ENCODE data around the gene DAW1.

The DAW1 gene

GRCh38 chr2:227881866-227882517 lies 10.6 kb downstream of the DAW1 start:
- no peaks in the 10 kb centered on the region for H3K9me3 ChIP-seq (ENCODE audit: control insufficient read depth in 2 of 2, low read length in 2 of 2)
- no peak overlapping the region for H3K27ac ChIP-seq (ENCODE audit: low read length)
- H3K36me3 ChIP-seq (ENCODE audit: control insufficient read depth in 2 of 2, insufficient read depth in 2 of 2, low read length in 2 of 2): no peaks in the 10 kb centered on the region

GRCh38 chr2:227884511-227884947 lies 13.1 kb downstream of the DAW1 start:
- H3K4me1 ChIP-seq (ENCODE audit: control insufficient read depth, insufficient read depth, low read length): no peaks in the 10 kb centered on the region
- H3K36me3 ChIP-seq (ENCODE audit: control insufficient read depth in 2 of 2, insufficient read depth in 2 of 2, low read length in 2 of 2): no peaks in the 10 kb centered on the region
- no peak overlapping the region for H3K4me3 ChIP-seq (ENCODE audit: low read length in 2 of 2)
- H3K27me3 ChIP-seq (ENCODE audit: control insufficient read depth in 1 of 2, insufficient read depth in 2 of 2, low read length in 2 of 2): no peaks in the 10 kb centered on the region
- H3K27ac ChIP-seq (ENCODE audit: low read length): no peak overlapping the region
- H3K9ac ChIP-seq (ENCODE audit: low read length in 2 of 2): no peak overlapping the region
- H3K9me3 ChIP-seq (ENCODE audit: control insufficient read depth in 2 of 2, low read length in 2 of 2): no peaks in the 10 kb centered on the region

More at GRCh38 chr2:227881866-227882517, 10.6 kb downstream of the DAW1 start:
- no peak overlapping the region for H3K4me3 ChIP-seq (ENCODE audit: low read length in 2 of 2)
- no peaks in the 10 kb centered on the region for H3K4me1 ChIP-seq (ENCODE audit: control insufficient read depth, insufficient read depth, low read length)
- no peaks in the 10 kb centered on the region for H3K27me3 ChIP-seq (ENCODE audit: control insufficient read depth in 1 of 2, insufficient read depth in 2 of 2, low read length in 2 of 2)
- H3K9ac ChIP-seq (ENCODE audit: low read length in 2 of 2): no peak overlapping the region

GRCh38 chr2:227886149-227886548 lies 14.7 kb downstream of the DAW1 start:
- Histone ChIP-seq H3K36me3 (ENCODE audit: control insufficient read depth in 2 of 2, insufficient read depth in 2 of 2, low read length in 2 of 2) (no peaks in the 10 kb centered on the region), H3K27me3 (ENCODE audit: control insufficient read depth in 1 of 2, insufficient read depth in 2 of 2, low read length in 2 of 2) (no peaks in the 10 kb centered on the region), H3K4me1 (ENCODE audit: control insufficient read depth, insufficient read depth, low read length) (no peaks in the 10 kb centered on the region), H3K4me3 (ENCODE audit: low read length in 2 of 2) (no peak overlapping the region), H3K9me3 (ENCODE audit: control insufficient read depth in 2 of 2, low read length in 2 of 2) (no peaks in the 10 kb centered on the region), H3K27ac (ENCODE audit: low read length) (no peak overlapping the region), H3K9ac (ENCODE audit: low read length in 2 of 2) (no peak overlapping the region)

- no peaks in the 10 kb centered on the region for H3K36me3 ChIP-seq (ENCODE audit: control insufficient read depth in 2 of 2, insufficient read depth in 2 of 2, low read length in 2 of 2)
- no peaks in the 10 kb centered on the region for H3K4me1 ChIP-seq (ENCODE audit: control insufficient read depth, insufficient read depth, low read length)
- no peak overlapping the region for H3K4me3 ChIP-seq (ENCODE audit: low read length in 2 of 2)
Measured at GRCh38 chr2:227888289-227888688, 16.9 kb downstream of the DAW1 start.

GRCh38 chr2:227889336-227889735 lies 17.9 kb downstream of the DAW1 start:
- H3K27me3 ChIP-seq (ENCODE audit: control insufficient read depth in 1 of 2, insufficient read depth in 2 of 2, low read length in 2 of 2): no peaks in the 10 kb centered on the region
- H3K27ac ChIP-seq (ENCODE audit: low read length): no peak overlapping the region
- H3K9ac ChIP-seq (ENCODE audit: low read length in 2 of 2): no peak overlapping the region
- no peaks in the 10 kb centered on the region for H3K9me3 ChIP-seq (ENCODE audit: control insufficient read depth in 2 of 2, low read length in 2 of 2)
- no peak overlapping the region for H3K4me3 ChIP-seq (ENCODE audit: low read length in 2 of 2)
- H3K4me1 ChIP-seq (ENCODE audit: control insufficient read depth, insufficient read depth, low read length): no peaks in the 10 kb centered on the region
- H3K36me3 ChIP-seq (ENCODE audit: control insufficient read depth in 2 of 2, insufficient read depth in 2 of 2, low read length in 2 of 2): no peaks in the 10 kb centered on the region

More at GRCh38 chr2:227888289-227888688, 16.9 kb downstream of the DAW1 start:
- no peaks in the 10 kb centered on the region for H3K27me3 ChIP-seq (ENCODE audit: control insufficient read depth in 1 of 2, insufficient read depth in 2 of 2, low read length in 2 of 2)
- H3K27ac ChIP-seq (ENCODE audit: low read length): no peak overlapping the region
- H3K9me3 ChIP-seq (ENCODE audit: control insufficient read depth in 2 of 2, low read length in 2 of 2): no peaks in the 10 kb centered on the region
- H3K9ac ChIP-seq (ENCODE audit: low read length in 2 of 2): no peak overlapping the region

GRCh38 chr2:227890495-227891079 lies 19.2 kb downstream of the DAW1 start:
- no peak overlapping the region for H3K4me3 ChIP-seq (ENCODE audit: low read length in 2 of 2)
- H3K4me1 ChIP-seq (ENCODE audit: control insufficient read depth, insufficient read depth, low read length): no peaks in the 10 kb centered on the region
- no peaks in the 10 kb centered on the region for H3K27me3 ChIP-seq (ENCODE audit: control insufficient read depth in 1 of 2, insufficient read depth in 2 of 2, low read length in 2 of 2)
- H3K9me3 ChIP-seq (ENCODE audit: control insufficient read depth in 2 of 2, low read length in 2 of 2): no peaks in the 10 kb centered on the region
- no peaks in the 10 kb centered on the region for H3K36me3 ChIP-seq (ENCODE audit: control insufficient read depth in 2 of 2, insufficient read depth in 2 of 2, low read length in 2 of 2)
- no peak overlapping the region for H3K27ac ChIP-seq (ENCODE audit: low read length)
- H3K9ac ChIP-seq (ENCODE audit: low read length in 2 of 2): no peak overlapping the region

GRCh38 chr2:227891673-227892072 lies 20.2 kb downstream of the DAW1 start:
- no peak overlapping the region for H3K27ac ChIP-seq (ENCODE audit: low read length)
- no peak overlapping the region for H3K9ac ChIP-seq (ENCODE audit: low read length in 2 of 2)
- no peaks in the 10 kb centered on the region for H3K4me1 ChIP-seq (ENCODE audit: control insufficient read depth, insufficient read depth, low read length)
- no peak overlapping the region for H3K4me3 ChIP-seq (ENCODE audit: low read length in 2 of 2)
- no peaks in the 10 kb centered on the region for H3K36me3 ChIP-seq (ENCODE audit: control insufficient read depth in 2 of 2, insufficient read depth in 2 of 2, low read length in 2 of 2)
- no peaks in the 10 kb centered on the region for H3K27me3 ChIP-seq (ENCODE audit: control insufficient read depth in 1 of 2, insufficient read depth in 2 of 2, low read length in 2 of 2)
- no peaks in the 10 kb centered on the region for H3K9me3 ChIP-seq (ENCODE audit: control insufficient read depth in 2 of 2, low read length in 2 of 2)

- H3K36me3 ChIP-seq (ENCODE audit: control insufficient read depth in 2 of 2, insufficient read depth in 2 of 2, low read length in 2 of 2): no peaks in the 10 kb centered on the region
- H3K9ac ChIP-seq (ENCODE audit: low read length in 2 of 2): no peak overlapping the region
- H3K4me1 ChIP-seq (ENCODE audit: control insufficient read depth, insufficient read depth, low read length): no peaks in the 10 kb centered on the region
- peaks cover 0 to 2% of the 10 kb centered on the region in 2 donors for H3K9me3 ChIP-seq (ENCODE audit: control insufficient read depth in 2 of 2, low read length in 2 of 2)
- no peak overlapping the region for H3K4me3 ChIP-seq (ENCODE audit: low read length in 2 of 2)
- no peak overlapping the region for H3K27ac ChIP-seq (ENCODE audit: low read length)
- no peaks in the 10 kb centered on the region for H3K27me3 ChIP-seq (ENCODE audit: control insufficient read depth in 1 of 2, insufficient read depth in 2 of 2, low read length in 2 of 2)
Measured at GRCh38 chr2:227903381-227903780, 31.9 kb downstream of the DAW1 start.

- H3K9ac ChIP-seq (ENCODE audit: low read length in 2 of 2): no peak overlapping the region
- H3K36me3 ChIP-seq (ENCODE audit: control insufficient read depth in 2 of 2, insufficient read depth in 2 of 2, low read length in 2 of 2): no peaks in the 10 kb centered on the region
- no peak overlapping the region for H3K27ac ChIP-seq (ENCODE audit: low read length)
- H3K9me3 ChIP-seq (ENCODE audit: control insufficient read depth in 2 of 2, low read length in 2 of 2): no peaks in the 10 kb centered on the region
- no peaks in the 10 kb centered on the region for H3K27me3 ChIP-seq (ENCODE audit: control insufficient read depth in 1 of 2, insufficient read depth in 2 of 2, low read length in 2 of 2)
- H3K4me3 ChIP-seq (ENCODE audit: low read length in 2 of 2): no peak overlapping the region
- H3K4me1 ChIP-seq (ENCODE audit: control insufficient read depth, insufficient read depth, low read length): no peaks in the 10 kb centered on the region
Measured at GRCh38 chr2:227906991-227907390, 35.6 kb downstream of the DAW1 start.

GRCh38 chr2:227908266-227909054 lies 37.0 kb downstream of the DAW1 start:
- Histone ChIP-seq H3K36me3 (ENCODE audit: control insufficient read depth in 2 of 2, insufficient read depth in 2 of 2, low read length in 2 of 2) (no peaks in the 10 kb centered on the region), H3K4me3 (ENCODE audit: low read length in 2 of 2) (no peak overlapping the region), H3K9ac (ENCODE audit: low read length in 2 of 2) (no peak overlapping the region), H3K4me1 (ENCODE audit: control insufficient read depth, insufficient read depth, low read length) (no peaks in the 10 kb centered on the region), H3K27me3 (ENCODE audit: control insufficient read depth in 1 of 2, insufficient read depth in 2 of 2, low read length in 2 of 2) (no peaks in the 10 kb centered on the region), H3K27ac (ENCODE audit: low read length) (no peak overlapping the region), H3K9me3 (ENCODE audit: control insufficient read depth in 2 of 2, low read length in 2 of 2) (no peaks in the 10 kb centered on the region)

- Histone ChIP-seq H3K27ac (ENCODE audit: low read length) (no peak overlapping the region), H3K9ac (ENCODE audit: low read length in 2 of 2) (no peak overlapping the region), H3K4me3 (ENCODE audit: low read length in 2 of 2) (no peak overlapping the region), H3K9me3 (ENCODE audit: control insufficient read depth in 2 of 2, low read length in 2 of 2) (no peaks in the 10 kb centered on the region), H3K36me3 (ENCODE audit: control insufficient read depth in 2 of 2, insufficient read depth in 2 of 2, low read length in 2 of 2) (no peaks in the 10 kb centered on the region), H3K4me1 (ENCODE audit: control insufficient read depth, insufficient read depth, low read length) (no peaks in the 10 kb centered on the region), H3K27me3 (ENCODE audit: control insufficient read depth in 1 of 2, insufficient read depth in 2 of 2, low read length in 2 of 2) (no peaks in the 10 kb centered on the region)
Measured at GRCh38 chr2:227914362-227914761, 42.9 kb downstream of the DAW1 start.

All from stomach smooth muscle (tissue), 2 donors.